HG03280 (cell line): Measurements from ENCODE around the gene LBH.
"Not testable (repeated sequence)": the region's sequence is repeated elsewhere in the genome, so short reads cannot be mapped to it uniquely, and the experiment has no call there.

Experiments used
- ATAC-seq: cut with Tn5 transposase; IDR thresholded peaks from one replicate; pipeline ENCODE4 v1.9.1; 2021; ENCODE audit warnings: mild to moderate bottlenecking, moderate library complexity; ENCODE audit not compliant: unreplicated experiment

Gene LBH

DNA sequence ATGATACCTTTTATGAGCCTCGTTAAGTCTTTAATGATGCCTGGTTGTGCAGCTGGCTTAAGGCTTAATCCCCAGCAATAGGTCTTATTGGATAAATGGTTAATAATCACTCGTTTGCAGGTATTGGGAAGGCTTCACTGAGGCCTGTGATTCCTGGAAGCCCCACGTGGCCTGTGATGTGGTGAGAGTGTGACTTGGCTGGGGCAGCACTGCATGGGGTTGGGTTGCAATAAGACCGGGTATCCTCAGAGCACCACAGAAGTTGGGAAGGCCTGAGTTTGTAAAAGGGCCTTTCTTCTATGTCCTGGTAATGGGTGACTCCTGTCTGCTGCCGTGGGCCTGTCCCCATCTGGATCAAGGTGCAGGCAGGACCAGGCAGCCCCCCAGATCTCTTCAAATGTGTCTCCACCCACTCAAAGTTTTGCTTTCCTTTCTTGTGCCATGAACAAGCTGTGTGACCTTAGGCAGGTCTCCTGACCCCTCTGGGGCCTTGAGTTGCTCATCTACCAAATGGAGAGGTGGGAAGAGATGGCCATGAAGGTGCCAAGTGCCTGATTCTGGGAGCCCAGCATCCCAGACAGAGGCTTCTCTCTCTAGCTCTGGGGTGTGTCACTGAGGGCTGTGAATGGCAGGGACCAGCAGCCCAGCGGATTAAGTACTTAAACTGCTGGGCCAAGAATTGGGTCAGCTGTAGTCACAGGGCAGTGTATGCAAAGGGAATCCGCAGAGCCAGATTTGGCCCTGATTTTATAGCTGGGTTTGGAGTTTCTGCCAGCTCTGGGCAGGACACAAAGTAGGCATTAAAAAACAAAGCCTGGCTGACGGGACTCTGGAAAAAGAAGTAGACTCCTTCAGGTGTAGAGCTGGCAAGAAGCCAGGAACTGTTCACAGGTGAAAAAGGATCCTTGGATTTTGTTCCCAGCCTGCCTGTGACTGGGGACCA, 24.4 kb downstream of the LBH start:
- no peak for ATAC-seq

DNA sequence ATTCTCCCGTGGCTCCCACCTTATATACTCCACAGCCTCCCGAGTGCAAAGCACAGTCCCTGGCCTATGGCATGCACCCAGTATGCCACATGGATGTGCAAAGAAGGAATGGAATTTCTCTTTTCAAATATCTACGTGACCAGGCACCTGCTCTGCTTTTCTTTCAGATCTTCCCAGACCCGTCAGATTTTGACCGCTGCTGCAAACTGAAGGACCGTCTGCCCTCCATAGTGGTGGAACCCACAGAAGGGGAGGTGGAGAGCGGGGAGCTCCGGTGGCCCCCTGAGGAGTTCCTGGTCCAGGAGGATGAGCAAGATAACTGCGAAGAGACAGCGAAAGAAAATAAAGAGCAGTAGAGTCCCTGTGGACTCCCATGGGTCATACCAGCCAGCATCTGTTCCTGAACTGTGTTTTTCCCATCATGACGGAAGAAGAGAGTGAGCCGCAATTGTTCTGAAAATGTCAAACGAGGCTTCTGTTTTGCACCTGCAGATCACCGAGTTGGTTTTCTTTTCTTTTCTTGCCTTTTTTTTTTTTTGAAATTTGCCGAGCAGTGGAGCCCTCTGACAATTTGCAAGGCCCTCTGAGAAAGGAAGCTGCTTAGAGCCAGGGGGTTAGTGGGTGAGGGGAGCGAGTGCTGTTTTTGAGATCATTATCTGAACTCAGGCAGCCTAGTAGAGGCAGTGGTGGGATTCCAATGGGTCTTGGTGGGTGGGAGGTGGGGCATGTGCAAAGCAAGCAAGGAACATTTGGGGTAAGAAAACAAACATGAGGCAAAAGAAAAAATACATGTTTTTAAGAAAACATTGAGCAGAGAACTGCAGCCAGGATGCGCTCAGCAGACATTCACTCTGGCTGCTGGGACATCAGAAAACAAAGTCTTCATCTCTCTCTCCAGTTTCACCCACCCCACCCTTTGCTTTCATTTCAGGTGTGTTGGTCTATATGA, 26.2 kb downstream of the LBH start:
- ATAC-seq = no peak

DNA sequence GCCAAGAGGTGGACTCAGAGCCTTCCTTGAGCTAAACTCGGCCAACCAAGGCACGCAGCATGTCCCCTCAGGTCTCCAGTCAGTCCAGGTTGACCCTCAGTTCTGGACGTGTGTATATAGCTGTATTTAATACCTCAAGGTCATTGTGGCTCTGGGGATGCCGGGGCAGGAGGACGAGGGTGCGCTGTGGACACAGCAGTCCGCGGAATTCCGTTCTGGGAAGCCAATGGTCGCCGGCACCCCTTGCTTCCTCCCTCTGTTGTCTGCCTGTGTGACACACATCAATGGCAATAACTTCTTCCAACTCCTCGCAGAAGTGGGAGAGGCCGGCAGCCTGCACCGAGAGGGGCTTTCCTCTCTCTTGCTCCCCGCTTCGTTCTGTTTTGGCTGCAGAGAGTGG, 27.7 kb downstream of the LBH start:
- ATAC-seq = no peak

DNA sequence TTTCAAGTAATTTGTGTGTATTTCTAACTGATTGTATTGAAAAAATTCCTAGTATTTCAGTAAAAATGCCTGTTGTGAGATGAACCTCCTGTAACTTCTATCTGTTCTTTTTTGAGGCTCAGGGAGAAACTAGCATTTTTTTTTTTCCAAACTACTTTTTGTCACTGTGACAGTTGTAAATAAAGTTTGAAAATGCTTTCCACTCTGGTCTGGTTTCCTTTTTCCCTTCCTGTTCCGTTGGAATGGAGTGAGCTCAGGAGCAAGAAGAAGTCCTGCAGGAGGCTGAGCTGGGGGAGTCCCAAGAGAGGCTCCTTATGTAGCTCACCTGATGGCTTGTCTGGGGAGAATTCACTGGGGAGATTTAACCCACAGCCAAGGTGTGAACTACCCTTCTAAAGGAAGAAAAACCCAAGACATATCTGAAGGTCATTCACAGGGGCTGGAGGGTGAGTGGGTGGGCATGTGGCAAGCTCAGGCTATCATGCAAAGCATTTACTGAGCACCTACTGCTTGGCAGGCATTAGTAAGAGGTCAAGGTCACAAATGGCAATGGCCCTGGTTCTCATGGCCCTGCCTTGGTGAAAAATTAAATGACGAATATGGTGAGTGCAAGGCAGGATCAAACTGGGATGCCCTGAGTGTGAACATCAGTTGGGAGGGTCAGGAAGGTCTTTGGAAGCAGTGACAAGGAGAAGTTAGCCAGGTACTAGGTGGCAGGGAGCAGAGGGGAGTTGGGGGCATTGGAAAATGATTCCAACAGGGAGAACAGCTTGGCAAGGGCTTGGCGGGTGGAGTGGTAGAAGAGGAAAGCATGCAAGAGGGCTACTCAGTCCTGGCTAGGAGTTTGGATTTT, 28.7 kb downstream of the LBH start:
- ATAC-seq = no peak

DNA sequence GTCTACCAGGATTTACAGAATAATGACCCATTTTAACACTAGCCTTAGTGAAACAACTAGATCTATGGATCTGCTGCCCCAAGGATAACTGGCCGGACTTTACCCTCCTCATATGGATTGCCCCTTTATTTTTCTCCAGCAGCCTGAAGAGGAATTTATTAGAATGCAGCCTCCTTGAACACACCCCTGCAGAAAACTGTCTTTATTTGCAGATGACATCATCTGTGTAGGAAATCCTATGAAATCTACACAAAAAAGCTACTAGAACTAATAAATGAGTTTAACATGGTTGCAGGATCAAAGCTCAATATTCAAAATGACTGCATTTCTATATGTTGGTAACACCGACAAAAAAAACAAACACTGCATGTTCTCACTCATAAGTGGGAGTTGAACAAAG, 29.6 kb downstream of the LBH start:
- no peak for ATAC-seq

DNA sequence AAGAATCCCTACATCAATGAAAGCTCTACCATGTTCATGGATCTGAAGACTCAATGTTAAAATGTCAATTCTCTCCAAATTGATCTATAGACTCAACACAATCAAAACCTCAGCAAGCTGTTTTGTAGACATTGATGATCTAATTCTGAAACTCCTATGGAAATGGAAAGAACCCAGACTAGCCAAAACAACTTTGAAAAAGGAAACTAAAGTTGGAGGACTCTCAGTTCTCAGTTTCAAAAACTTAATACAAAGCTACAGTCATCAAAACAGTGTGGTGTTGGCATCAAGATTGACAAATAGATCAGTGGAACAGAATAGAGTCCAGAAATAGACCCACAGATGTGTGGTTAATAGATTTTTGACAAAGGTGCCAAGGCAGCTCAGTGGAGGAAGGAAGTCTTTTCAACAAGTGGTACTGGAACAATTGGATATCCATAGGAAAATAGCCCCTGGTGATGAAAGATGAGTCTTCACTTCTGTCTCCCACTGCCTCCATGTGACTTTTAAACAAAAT, 30.4 kb downstream of the LBH start:
- no peak for ATAC-seq

DNA sequence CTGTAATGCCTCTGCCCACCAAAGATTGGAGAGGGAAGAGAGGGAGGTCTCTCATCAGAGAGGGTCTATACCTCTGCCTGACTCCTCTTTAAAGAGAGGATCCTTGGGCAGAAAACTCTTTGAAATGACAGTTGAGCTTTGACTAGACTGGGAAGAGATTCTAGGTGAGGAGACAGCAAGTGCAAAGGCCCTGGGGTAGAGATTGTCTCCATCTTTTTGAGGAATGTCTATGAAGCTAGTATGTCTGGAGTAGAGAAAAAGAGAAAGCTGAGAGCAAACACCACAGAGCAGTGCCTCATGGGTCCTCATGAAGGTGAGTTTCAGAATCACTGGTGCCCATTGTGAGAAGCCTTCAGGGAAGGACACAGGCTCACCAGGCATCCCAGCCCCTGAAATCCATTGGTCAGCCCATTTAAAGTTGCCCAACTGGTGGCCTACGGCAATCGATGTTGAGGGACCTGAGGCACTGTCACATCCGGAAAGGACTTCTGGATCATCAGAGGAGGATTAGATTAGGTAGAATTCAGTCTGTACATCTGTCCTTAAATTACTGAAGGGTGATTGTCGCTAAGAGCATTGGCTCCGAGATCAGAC, 31.5 kb downstream of the LBH start:
- ATAC-seq = no peak

DNA sequence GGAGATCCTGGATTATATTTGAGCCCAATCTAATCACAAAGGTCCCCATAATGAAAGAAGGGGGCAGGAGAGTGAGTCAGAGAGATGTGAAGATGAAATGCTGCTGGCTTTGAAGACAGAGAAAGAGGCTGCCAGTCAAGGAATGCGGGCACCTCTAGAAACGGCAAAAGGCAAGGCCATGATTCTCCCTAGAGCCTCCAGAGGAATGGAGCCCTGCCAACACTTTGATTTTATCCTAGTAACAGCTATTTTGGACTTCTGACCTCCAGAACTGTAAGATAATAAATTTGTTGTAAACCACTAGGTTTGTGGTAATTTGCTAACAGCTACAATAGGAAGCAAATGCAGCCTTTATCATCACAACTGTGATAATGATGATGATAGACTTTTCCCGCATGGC, 32.9 kb downstream of the LBH start:
- no peak for ATAC-seq

DNA sequence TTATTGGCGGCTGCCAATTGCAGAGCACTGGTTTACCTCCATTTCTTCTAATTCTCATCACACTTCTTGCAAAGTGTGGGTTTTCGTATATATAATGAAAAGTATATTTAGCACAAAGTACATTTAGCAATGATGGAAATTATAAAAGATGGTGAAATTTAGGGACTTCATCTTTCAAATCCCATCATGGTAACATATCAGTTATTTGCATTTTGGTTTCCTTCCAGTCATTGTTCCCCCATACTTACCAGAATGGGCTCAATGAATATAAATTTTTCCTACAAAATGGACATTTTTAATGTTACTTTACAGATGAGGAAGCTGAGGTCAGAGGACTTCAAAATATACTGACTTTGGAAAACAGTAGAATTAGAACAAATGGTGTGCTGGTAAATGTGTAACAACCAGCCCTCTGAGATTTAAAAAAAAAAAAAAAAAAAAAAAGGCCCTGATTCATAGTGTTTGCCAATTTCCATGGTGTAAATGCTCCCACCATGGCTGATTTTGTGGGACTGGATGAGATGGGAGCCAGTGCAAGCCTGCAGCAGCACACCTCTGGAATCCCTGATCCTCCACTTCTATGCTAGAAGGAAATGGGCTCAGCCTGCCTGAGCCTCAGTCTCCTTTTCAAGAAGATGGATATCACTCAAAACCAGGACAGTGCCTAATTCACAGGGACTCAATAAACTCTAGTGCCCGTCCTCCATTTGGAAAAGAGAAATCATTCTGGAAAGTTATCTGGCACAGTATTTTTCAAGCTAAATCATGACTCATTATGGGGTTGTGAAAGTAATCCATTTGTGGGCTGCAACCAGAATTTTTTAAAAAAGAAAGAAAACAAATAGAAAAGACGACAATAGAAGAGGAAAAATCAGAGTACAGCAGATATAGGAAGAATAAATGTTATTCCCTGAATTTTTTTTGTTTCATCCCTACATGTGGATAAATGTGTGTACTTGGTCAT, 34.0 kb downstream of the LBH start:
- ATAC-seq = no peak

DNA sequence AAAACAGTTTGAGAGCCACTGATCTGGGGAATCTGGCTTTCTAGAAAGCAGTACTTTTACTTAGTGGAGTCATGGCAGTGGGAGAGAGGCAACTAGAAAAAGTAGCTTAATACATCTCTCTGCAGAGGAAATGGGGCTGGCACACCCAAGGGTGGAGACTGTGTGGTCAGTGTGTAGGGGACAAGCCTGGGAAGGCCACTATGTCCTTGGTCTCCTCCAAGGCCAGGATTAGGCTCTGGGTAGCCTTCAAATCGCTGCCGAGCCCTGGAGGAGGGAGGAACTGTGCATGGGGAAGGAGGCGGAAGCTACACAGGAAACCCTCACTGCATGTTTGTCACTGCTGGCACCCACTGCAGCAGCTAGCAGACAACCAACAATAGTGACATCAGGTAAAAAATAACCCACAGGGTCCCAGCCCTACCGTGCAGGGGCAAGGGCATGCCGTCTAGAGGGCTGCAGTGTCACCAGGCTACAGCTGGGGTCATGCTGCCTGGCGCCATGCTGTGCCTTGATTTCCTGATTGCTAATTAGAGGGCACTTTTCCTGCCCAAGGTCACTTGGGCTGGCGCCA, 34.8 kb downstream of the LBH start:
- ATAC-seq = no peak

DNA sequence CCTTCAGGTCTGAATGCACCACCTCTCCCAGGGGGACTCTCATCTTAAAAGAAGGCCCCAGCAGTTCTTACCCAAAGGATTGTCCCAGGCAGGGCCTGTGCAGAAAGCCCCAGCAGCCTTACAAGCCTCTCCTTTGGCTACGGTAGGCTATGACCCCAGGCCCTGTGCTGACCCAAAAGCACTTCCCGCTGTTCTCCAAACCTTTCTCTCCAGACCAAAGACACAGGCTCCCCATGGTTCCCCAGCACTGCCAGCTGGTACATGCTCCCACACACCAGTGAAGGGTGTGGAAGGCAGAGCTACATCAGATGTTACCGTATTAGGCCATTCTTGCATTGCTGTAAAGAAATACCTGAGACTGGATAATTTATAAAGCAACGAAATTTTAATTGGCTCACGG, 35.4 kb downstream of the LBH start:
- ATAC-seq = no peak

DNA sequence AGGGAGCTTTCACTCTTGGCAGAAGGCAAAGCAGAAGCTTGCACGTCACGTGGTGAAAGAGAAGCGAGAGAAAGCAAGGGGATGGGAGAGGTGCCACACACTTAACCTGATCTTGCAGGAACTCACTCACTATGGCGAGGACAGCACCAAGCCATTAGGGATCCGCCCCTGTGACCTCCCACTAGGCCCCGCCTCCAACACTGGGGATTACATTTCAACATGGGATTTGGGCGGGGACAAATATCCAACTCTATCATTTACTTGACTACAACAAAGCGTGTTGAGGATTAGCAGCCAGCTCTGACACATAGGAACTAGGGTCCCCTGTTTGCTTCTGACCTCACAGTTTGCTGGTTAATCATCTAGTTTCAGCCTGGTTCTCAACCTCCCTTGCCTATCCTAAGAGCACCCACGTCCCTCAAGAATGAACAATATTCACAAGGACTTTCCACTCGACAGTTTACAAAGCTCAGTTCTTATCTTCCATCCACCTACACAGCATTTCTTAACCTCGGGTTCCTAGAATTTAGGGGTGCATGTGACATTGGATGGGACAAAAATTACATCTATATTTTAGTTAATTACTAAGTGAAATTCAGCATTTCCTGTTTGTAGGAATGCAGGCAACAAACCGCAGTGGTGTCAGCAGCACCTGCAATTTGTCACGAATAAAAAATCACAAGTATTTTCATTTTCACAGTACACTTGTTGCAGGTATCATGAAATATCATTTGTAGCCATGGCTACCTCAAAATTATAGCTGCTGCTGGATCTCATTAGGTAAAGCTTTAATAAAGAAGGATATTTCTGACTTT, 36.0 kb downstream of the LBH start:
- no peak for ATAC-seq

DNA sequence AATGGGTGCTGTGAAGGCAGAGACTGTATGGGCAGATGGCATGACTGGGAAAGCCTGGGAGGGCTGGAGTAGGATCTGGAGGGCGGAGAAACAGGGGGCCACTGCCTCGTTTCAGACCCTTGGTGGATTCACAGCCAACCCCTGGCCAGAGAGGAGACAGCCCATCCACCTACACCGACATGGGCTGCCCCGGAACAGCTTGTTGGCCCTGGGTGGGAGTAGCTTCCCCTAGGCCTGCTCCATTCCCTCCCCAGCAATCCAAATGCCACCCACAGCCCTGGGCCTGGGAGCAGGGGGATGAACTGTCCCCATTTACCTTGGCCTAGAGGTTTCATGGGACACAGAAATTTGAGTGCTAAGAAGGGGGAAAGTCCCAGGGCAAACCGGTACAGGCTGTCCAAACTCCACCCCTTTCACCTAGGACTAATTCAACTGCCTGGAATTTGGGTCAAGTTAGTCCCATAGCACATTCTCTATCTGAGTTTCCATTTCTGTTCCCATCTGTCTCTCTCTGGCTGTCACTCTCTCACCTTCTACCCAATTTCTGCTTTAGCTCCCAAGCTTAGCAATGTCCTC, 37.0 kb downstream of the LBH start:
- no peak for ATAC-seq

DNA sequence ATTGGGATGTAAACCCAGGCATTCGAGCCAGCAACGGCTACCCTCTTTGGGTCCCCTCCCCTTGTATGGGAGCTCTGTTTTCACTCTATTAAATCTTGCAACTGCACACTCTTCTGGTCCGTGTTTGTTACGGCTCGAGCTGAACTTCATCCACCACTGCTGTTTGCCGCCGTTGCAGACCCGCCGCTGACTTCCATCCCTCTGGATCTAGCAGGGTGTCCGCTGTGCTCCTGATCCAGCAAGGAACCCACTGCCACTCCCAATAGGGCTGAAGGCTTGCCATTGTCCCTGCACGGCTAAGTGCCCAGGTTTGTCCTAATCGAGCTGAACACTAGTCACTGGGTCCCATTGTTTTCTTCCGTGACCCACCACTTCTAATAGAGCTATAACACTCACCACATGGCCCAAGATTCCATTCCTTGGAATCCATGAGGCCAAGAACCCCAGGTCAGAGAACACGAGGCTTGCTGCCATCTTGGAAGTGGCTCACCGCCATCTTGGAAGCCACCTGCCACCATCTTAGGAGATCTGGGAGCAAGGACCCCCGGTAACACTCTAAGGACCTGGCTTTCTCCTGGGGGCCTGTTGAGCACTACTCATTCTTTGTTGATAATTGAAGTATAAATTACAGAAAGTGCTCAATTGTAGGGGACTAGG, 37.9 kb downstream of the LBH start:
- not testable (repeated sequence) for ATAC-seq

DNA sequence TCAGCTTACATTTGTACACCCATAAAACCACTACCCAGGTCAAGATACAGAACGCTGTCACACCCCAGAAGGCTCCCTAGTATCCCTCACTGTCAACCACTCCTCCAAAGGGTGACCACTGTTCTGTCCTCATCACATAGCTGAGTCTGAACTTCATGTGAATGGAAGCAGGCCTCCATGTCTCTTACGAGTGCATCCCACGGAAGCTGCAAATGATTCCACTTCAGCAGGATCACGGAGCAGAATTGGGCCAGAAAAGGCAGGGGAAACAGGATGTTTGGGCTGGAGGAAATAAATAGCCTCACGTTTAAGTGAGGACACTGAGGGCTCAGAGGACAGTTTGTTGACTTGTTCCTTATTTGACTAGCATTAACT, 38.4 kb downstream of the LBH start:
- no peak for ATAC-seq

DNA sequence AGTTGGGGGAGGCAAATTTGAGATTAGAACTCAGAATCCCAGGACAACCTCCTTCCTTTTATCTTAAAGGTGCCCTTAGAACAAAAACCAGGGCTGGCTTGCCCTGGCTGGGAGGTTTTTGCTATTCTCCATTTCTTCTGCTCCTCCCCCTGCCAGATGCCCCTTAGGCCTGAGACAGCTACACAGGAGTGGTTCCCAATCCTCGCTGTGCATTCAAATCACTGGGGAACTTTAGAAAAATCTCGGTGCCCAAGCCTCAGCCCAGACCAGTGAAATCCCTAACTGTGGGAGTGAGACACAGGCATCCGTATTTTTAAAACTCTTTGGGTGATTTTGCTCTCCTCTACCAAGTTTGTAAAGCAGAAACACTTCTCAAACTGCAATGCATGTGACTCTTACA, 38.8 kb downstream of the LBH start:
- no peak for ATAC-seq

DNA sequence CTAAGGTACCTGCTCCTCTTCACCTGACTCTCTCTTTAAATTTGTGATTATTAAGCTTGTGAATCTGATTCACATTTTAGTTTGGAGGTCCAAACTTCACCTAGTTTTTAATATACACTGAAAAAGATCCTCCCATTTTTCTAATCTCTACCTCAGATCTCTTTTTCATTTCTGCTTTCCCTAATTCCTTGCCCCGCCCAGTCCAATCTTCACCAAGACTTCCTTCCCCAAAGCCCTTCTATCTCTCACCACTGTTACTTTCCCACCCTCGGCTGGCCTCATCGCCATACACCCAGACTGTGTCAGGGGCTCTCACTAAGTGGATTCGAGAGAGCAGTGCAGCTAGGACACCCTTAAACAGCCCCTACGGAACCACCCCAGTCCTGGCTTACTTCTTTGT, 40.0 kb downstream of the LBH start:
- ATAC-seq = no peak
